ENCODE data around the gene LRRC8D. TPM values are rescaled to one million over a fixed set of nuclear protein-coding genes. Genes with fewer than 3 reads are reported as not detected.
"Not testable (repeated sequence)": the region's sequence is repeated elsewhere in the genome, so short reads cannot be mapped to it uniquely, and the experiment has no call there.

The LRRC8D gene
- polyA plus RNA-seq, 3 donors, result 28.0 to 43.8 (median 42.9) TPM

DNA sequence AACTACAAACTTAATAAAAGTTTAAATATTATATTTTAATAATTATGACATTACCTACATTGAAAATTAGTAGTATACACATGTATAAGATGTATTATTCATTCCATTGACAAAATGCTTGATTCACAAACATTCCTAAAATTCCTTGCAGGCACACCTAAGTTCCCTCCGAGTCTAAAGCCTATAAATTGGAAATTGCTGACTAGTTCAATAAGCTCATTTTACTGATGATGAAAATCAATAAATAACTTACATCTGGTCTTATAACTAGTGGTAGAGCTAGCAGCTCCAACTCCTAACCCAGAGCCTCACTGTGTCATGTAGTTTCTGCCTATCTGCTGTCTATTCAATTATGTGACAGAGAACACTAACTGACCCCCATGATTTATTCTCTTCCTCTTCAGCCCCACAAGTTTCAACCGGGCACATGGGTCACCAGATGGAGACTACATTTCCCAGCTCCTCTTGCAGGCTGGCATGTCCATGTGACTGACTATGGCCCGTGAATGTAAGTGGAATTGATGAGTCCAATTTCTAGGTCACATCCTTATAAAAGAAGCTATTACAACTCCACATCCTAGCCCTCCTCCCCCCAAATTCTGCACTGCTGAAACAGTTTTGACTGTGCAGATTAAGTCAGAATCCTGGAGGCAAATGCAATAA lies 29.6 kb upstream of the LRRC8D start:
- Mint-ChIP-seq H3K36me3 (no peaks in the 10 kb centered on the region), H3K9me3 (peaks cover 0 to 2% (median 0%) of the 10 kb centered on the region in 7 donors), H3K4me3 (no peak overlapping the region), H3K27me3 (ENCODE audit: low read depth in 3 of 3) (peaks cover 0 to 3% (median 0%) of the 10 kb centered on the region in 3 donors), H3K27ac (no peak overlapping the region), H3K4me1 (no peaks in the 10 kb centered on the region)
- Histone ChIP-seq H3K36me3 (replicated peaks in 1 of 2; ENCODE audit: control insufficient read depth in 1 of 2, insufficient read depth in 2 of 2, low read length in 2 of 2) (no peaks in the 10 kb centered on the region), H3K9ac (ENCODE audit: insufficient read depth, low read length, poor library complexity, severe bottlenecking) (no peak overlapping the region), H3K4me3 (replicated peaks in 1 of 3; ENCODE audit: low read depth in 2 of 3, low read length in 3 of 3) (no peak overlapping the region), H2AFZ (ENCODE audit: insufficient read depth, low read depth, low read length, poor library complexity, severe bottlenecking) (no peak overlapping the region), H3K27me3 (ENCODE audit: control insufficient read depth in 2 of 2, insufficient read depth in 2 of 2, low read length in 2 of 2) (no peaks in the 10 kb centered on the region), H3K9me3 (replicated peaks in 1 of 2; ENCODE audit: control insufficient read depth in 1 of 2, insufficient read depth in 1 of 2, low read length in 2 of 2) (no peaks in the 10 kb centered on the region), H3K27ac (ENCODE audit: low read depth in 1 of 2, low read length in 2 of 2) (no peak overlapping the region), H4K20me1 (ENCODE audit: insufficient read depth, low read length) (no peaks in the 10 kb centered on the region), H3K4me1 (ENCODE audit: control insufficient read depth in 1 of 2, insufficient read depth in 2 of 2, low read length in 2 of 2) (no peaks in the 10 kb centered on the region), H3K79me2 (ENCODE audit: insufficient read depth, low read length) (no peaks in the 10 kb centered on the region), H3K4me2 (replicated peaks; ENCODE audit: extremely low read depth, low read length, poor library complexity, severe bottlenecking) (no peak overlapping the region)
- DNase-seq, result no peak
- no CpG with 5 or more reads among the region's 3 CpGs for WGBS (ENCODE audit: insufficient coverage)
- TF ChIP-seq, protein P1, sequence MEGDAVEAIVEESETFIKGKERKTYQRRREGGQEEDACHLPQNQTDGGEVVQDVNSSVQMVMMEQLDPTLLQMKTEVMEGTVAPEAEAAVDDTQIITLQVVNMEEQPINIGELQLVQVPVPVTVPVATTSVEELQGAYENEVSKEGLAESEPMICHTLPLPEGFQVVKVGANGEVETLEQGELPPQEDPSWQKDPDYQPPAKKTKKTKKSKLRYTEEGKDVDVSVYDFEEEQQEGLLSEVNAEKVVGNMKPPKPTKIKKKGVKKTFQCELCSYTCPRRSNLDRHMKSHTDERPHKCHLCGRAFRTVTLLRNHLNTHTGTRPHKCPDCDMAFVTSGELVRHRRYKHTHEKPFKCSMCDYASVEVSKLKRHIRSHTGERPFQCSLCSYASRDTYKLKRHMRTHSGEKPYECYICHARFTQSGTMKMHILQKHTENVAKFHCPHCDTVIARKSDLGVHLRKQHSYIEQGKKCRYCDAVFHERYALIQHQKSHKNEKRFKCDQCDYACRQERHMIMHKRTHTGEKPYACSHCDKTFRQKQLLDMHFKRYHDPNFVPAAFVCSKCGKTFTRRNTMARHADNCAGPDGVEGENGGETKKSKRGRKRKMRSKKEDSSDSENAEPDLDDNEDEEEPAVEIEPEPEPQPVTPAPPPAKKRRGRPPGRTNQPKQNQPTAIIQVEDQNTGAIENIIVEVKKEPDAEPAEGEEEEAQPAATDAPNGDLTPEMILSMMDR (IDR thresholded peaks at IDR 0.05), result no peak
- intact Hi-C loops (cut with micrococcal nuclease), result no loop called here

DNA sequence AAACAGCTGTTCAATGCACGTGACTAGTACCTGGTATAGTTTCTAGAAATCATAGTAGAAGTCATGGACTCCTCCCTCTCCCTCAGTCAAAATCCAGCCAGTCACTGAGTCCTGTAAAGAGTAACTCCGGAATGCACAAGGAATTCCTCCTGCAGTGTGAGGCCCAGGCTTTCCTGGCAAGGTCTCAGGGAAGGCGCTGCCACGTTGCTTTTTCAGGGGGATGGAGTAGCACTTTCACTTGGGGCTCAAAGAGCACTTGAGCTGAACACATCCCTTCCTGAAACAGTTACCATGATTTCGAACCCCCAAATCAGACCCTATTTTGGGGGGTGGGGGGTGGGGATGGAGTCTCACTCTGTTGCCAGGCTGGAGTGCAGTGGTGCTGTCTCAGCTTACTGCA lies 26.4 kb upstream of the LRRC8D start:
- Mint-ChIP-seq H3K27ac (no peak overlapping the region), H3K36me3 (no peaks in the 10 kb centered on the region), H3K27me3 (ENCODE audit: low read depth in 3 of 3) (peaks cover 0 to 4% (median 3%) of the 10 kb centered on the region in 3 donors), H3K4me1 (peaks cover 9% of the 10 kb centered on the region), H3K4me3 (no peak overlapping the region), H3K9me3 (peaks cover 0 to 3% (median 0%) of the 10 kb centered on the region in 7 donors)
- H3K79me2 ChIP-seq (ENCODE audit: insufficient read depth, low read length), result no peaks in the 10 kb centered on the region
- no peak for DNase-seq
- peaks cover 7 to 9% of the 10 kb centered on the region in 2 donors for H3K4me1 ChIP-seq (ENCODE audit: control insufficient read depth in 1 of 2, insufficient read depth in 2 of 2, low read length in 2 of 2)
- H3K27me3 ChIP-seq (ENCODE audit: control insufficient read depth in 2 of 2, insufficient read depth in 2 of 2, low read length in 2 of 2), result no peaks in the 10 kb centered on the region
- 50% methylated on average over 2 of the region's 5 CpGs for WGBS (ENCODE audit: insufficient coverage)
- H4K20me1 ChIP-seq (ENCODE audit: insufficient read depth, low read length), result no peaks in the 10 kb centered on the region
- H3K9ac ChIP-seq (ENCODE audit: insufficient read depth, low read length, poor library complexity, severe bottlenecking), result no peak overlapping the region
- TF ChIP-seq, protein P1 (IDR thresholded peaks at IDR 0.05), result no peak
- H3K4me2 ChIP-seq (replicated peaks; ENCODE audit: extremely low read depth, low read length, poor library complexity, severe bottlenecking), result no peak overlapping the region
- H3K27ac ChIP-seq (ENCODE audit: low read depth in 1 of 2, low read length in 2 of 2), result no peak overlapping the region
- no peaks in the 10 kb centered on the region for H3K36me3 ChIP-seq (replicated peaks in 1 of 2; ENCODE audit: control insufficient read depth in 1 of 2, insufficient read depth in 2 of 2, low read length in 2 of 2)
- H3K9me3 ChIP-seq (replicated peaks in 1 of 2; ENCODE audit: control insufficient read depth in 1 of 2, insufficient read depth in 1 of 2, low read length in 2 of 2), result no peaks in the 10 kb centered on the region
- H3K4me3 ChIP-seq (replicated peaks in 1 of 3; ENCODE audit: low read depth in 2 of 3, low read length in 3 of 3), result no peak overlapping the region
- no peak overlapping the region for H2AFZ ChIP-seq (ENCODE audit: insufficient read depth, low read depth, low read length, poor library complexity, severe bottlenecking)
- intact Hi-C loops (cut with micrococcal nuclease), result no loop called here

DNA sequence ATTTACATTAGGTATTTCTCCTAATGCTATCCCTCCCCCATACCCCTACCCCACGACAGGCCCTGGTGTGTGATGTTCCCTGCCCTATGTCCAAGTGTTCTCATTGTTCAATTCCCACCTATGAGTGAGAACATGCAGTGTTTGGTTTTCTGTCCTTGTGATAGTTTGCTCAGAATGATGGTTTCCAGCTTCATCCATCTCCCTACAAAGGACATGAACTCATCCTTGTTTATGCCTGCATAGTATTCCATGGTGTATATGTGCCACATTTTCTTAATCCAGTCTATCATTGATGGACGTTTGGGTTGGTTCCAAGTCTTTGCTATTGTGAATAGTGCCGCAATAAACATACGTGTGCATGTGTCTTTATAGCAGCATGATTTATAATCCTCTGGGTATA lies 25.3 kb upstream of the LRRC8D start:
- H3K4me3 Mint-ChIP-seq; H2AFZ ChIP-seq (ENCODE audit: insufficient read depth, low read depth, low read length, poor library complexity, severe bottlenecking); H3K4me3 ChIP-seq (replicated peaks in 1 of 3; ENCODE audit: low read depth in 2 of 3, low read length in 3 of 3); H3K27ac Mint-ChIP-seq; H3K27me3 ChIP-seq (ENCODE audit: control insufficient read depth in 2 of 2, insufficient read depth in 2 of 2, low read length in 2 of 2); H3K36me3 Mint-ChIP-seq; intact Hi-C loops (cut with micrococcal nuclease); H3K9me3 ChIP-seq (replicated peaks in 1 of 2; ENCODE audit: control insufficient read depth in 1 of 2, insufficient read depth in 1 of 2, low read length in 2 of 2); H3K9ac ChIP-seq (ENCODE audit: insufficient read depth, low read length, poor library complexity, severe bottlenecking); H3K27me3 Mint-ChIP-seq (ENCODE audit: low read depth in 3 of 3); H3K27ac ChIP-seq (ENCODE audit: low read depth in 1 of 2, low read length in 2 of 2); H3K36me3 ChIP-seq (replicated peaks in 1 of 2; ENCODE audit: control insufficient read depth in 1 of 2, insufficient read depth in 2 of 2, low read length in 2 of 2); DNase-seq; H3K4me2 ChIP-seq (replicated peaks; ENCODE audit: extremely low read depth, low read length, poor library complexity, severe bottlenecking); H3K9me3 Mint-ChIP-seq; H4K20me1 ChIP-seq (ENCODE audit: insufficient read depth, low read length); H3K79me2 ChIP-seq (ENCODE audit: insufficient read depth, low read length): not testable (repeated sequence)
- peaks cover 19 to 21% of the 10 kb centered on the region in 2 donors for H3K4me1 ChIP-seq (ENCODE audit: control insufficient read depth in 1 of 2, insufficient read depth in 2 of 2, low read length in 2 of 2)
- no CpG with 5 or more reads among the region's 4 CpGs for WGBS (ENCODE audit: insufficient coverage)
- peaks cover 21% of the 10 kb centered on the region for H3K4me1 Mint-ChIP-seq
